Measurements from ENCODE around the gene GTF2A1L. TPM values are rescaled to one million over a fixed set of nuclear protein-coding genes. Genes with fewer than 3 reads are reported as not detected.

GTF2A1L gene
- 0.26 TPM in 1 of 2 replicates, not detected in the other for total RNA-seq

GRCh38 chr2:48617618-48618017 is at the start of gene GTF2A1L:
Gene GTF2A1L (plus strand): TSS chr2:48617856. CDS start chr2:48617875, 19 bp downstream.
- Histone ChIP-seq H3K36me3 (ENCODE audit: control insufficient read depth, insufficient read depth, low read length) (no peaks in the 10 kb centered on the region), H3K4me3 (ENCODE audit: low read depth, low read length) (no peak within 1 kb of the TSS), H3K27me3 (ENCODE audit: control insufficient read depth, insufficient read depth, low read length) (no peaks in the 10 kb centered on the region)
- TF ChIP-seq CTCF (IDR thresholded peaks at IDR 0.05; ENCODE audit: insufficient read depth, low read length, severe bottlenecking) = no peak
- FAIRE-seq = no peak
- no peak for DNase-seq (ENCODE audit: low read depth)

GRCh38 chr2:48568547-48568946 is 49.1 kb upstream of the GTF2A1L start:
- TF ChIP-seq CTCF (IDR thresholded peaks at IDR 0.05; ENCODE audit: insufficient read depth, low read length, severe bottlenecking) = no peak
- Histone ChIP-seq H3K4me3 (ENCODE audit: low read depth, low read length) (no peak overlapping the region), H3K27me3 (ENCODE audit: control insufficient read depth, insufficient read depth, low read length) (no peaks in the 10 kb centered on the region), H3K36me3 (ENCODE audit: control insufficient read depth, insufficient read depth, low read length) (no peaks in the 10 kb centered on the region)
- FAIRE-seq (no peak), DNase-seq (ENCODE audit: low read depth) (no peak)

GRCh38 chr2:48569433-48569832 is 48.2 kb upstream of the GTF2A1L start:
- Histone ChIP-seq H3K27me3 (ENCODE audit: control insufficient read depth, insufficient read depth, low read length) (no peaks in the 10 kb centered on the region), H3K36me3 (ENCODE audit: control insufficient read depth, insufficient read depth, low read length) (no peaks in the 10 kb centered on the region), H3K4me3 (ENCODE audit: low read depth, low read length) (no peak overlapping the region)
- FAIRE-seq = no peak
- DNase-seq (ENCODE audit: low read depth) = no peak
- no peak for TF ChIP-seq CTCF (IDR thresholded peaks at IDR 0.05; ENCODE audit: insufficient read depth, low read length, severe bottlenecking)

GRCh38 chr2:48572816-48573215 is 44.8 kb upstream of the GTF2A1L start:
- peak; percentile 66 for FAIRE-seq
- TF ChIP-seq CTCF (IDR thresholded peaks at IDR 0.05; ENCODE audit: insufficient read depth, low read length, severe bottlenecking) = no peak
- Histone ChIP-seq H3K36me3 (ENCODE audit: control insufficient read depth, insufficient read depth, low read length) (no peaks in the 10 kb centered on the region), H3K4me3 (ENCODE audit: low read depth, low read length) (no peak overlapping the region), H3K27me3 (ENCODE audit: control insufficient read depth, insufficient read depth, low read length) (no peaks in the 10 kb centered on the region)
- no peak for DNase-seq (ENCODE audit: low read depth)

GRCh38 chr2:48574353-48575287 is 43.0 kb upstream of the GTF2A1L start:
- Histone ChIP-seq H3K36me3 (ENCODE audit: control insufficient read depth, insufficient read depth, low read length) (no peaks in the 10 kb centered on the region), H3K4me3 (ENCODE audit: low read depth, low read length) (no peak overlapping the region), H3K27me3 (ENCODE audit: control insufficient read depth, insufficient read depth, low read length) (no peaks in the 10 kb centered on the region)
- no peak for DNase-seq (ENCODE audit: low read depth)
- FAIRE-seq = no peak
- no peak for TF ChIP-seq CTCF (IDR thresholded peaks at IDR 0.05; ENCODE audit: insufficient read depth, low read length, severe bottlenecking)
